ENCODE results near the gene RNU11.

DNA sequence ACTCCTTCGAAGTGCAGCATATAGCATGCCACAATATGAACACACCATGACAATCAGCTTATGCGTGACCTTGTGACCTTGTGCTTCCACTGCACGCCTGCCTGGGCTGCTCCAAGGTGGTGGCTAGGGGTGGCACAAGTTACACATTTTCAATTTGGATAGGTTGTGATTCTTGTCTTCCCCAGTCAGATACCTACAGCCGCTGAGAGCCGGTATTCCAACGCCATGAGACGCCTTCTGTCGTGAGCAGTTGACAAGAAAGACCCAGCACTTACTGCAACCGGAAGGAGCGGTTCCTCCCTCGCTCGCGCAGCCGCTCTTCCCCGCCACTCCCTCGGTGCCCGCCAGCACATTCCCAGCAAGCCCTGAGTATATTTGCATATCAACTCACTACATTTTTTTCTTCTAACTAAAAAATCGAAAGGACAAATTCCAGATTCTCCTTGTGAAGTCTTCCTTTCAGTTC is 359 bp upstream of the RNU11 start:
- no peak for TF ChIP-seq EZH2phosphoT487 (IDR thresholded peaks at IDR 0.05; ENCODE audit: insufficient read depth, low read depth)
- no peak for TF ChIP-seq EZH2 (IDR thresholded peaks at IDR 0.05; ENCODE audit: insufficient read depth, poor library complexity, severe bottlenecking)

Data from GM23248 (cell line).